GM11168 (cell line): ENCODE results near the gene RDH13.
"Not testable (repeated sequence)": the region's sequence is repeated elsewhere in the genome, so short reads cannot be mapped to it uniquely, and the experiment has no call there.

Experiments
- in situ Hi-C: fragments of 300-500 bp; cut with MboI; formaldehyde crosslinking; loops from one replicate; pipeline ENCODE4 v1.12.0; 2022; ENCODE audit warnings: low sequenced_read_pairs; ENCODE audit not compliant: unreplicated experiment

Gene RDH13, protein sequence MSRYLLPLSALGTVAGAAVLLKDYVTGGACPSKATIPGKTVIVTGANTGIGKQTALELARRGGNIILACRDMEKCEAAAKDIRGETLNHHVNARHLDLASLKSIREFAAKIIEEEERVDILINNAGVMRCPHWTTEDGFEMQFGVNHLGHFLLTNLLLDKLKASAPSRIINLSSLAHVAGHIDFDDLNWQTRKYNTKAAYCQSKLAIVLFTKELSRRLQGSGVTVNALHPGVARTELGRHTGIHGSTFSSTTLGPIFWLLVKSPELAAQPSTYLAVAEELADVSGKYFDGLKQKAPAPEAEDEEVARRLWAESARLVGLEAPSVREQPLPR

DNA sequence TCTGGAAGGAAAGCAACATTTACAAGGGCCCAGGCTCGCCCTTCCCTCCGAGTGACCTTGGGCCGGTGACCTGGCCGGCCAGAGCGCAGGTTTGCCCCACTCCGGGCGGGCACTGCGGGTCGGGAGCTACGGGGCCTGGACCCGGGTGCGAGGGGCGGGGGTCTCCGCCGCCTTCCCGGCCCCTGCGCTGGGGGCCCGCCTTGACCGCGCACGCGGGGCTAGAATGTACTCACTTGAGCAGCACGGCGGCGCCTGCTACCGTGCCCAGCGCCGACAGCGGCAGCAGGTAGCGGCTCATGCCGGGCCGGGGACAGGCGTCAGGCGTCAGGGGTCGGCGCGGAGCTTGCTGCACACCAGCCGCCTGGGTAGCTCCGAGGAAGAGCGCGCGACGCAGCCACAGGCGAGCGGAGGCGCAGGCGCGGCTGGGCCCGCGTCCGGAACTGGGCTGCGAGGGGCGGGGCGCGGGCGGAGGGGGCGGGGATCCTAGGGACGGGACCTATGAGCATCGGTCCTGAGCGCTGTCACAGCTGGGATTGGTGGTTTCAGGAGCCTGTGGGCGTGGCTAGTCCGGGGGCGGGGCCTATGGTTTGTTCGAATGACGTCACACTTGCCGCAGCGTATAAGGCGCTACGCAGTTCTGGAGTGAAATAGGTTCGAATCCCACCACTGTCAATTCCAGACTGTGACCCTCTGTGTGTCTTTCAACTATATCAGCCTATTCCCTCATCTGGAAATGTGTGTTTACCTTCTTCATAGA lies at the start of gene RDH13:
Gene RDH13, minus strand, starts transcription at position 414 of the 757 bp plus-strand sequence. Its CDS starts 116 bp downstream, at position 298.
- in situ Hi-C loops = no loop called here

DNA sequence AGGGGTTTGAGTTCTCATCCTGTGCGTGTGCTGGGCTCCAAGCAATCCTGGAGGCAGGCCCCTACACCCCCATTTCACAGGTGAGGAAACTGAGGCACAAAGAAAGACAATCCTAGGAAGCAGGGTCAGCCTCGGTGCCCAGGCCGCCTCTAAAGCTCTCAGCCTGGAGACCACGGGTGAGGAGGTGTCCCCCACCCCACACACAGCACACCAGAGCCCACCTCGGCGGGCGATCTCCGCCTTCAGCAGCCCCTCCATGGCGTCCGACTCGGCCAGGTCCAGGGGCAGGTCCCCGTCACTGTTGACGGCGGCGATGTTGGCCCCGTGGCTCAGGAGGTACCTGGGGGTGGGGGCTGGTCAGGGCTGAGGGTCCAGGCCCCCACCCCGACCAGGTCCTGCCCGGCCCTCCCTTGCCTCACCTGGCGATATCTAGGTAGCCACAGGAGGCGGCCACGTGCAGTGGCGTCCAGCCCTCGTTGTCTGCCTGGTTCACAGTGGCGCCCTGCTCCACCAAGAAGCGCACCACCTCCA lies 49.4 kb upstream of the RDH13 start:
- in situ Hi-C loops = no loop called here

- in situ Hi-C loops = no loop called here
These were observed 48.4 kb upstream of the RDH13 start for GRCh38 chr19:55111238-55111831.

DNA sequence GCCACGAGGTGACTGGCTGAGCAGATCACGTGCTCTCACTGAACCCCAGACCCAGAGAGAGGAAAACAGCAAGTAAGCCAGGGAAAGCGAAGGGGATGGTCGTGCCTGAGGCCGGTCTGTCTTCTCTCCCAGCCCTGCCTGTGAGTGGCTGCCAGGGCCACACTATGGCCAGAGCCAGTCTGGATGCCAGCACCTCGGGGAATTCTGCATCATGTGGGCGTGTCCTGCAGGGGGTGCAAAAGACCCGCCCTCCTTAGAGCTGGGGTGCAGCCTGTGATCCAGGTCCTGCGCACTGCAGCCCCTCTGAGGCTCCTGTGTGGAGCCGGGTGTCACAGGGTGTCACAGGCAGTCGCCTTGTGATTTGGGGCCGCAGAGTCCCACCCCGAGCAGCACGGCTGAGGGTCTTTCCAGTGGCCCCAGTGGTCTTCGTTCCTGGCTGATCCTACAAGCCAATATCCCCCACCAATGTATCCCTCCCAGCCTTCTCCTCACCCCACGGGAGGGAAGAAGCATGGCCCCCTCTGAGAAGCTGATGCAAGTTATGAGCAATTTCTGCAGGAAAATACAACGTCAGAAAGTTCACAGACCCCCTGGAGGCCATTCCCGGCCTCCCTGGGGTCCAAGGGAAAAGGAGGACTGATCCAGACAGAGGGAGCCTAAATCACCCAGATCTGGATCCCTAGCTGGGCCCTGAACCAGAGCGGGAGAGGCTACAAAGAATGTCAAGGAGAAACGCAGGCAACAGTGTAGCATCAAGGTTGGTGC lies 46.8 kb upstream of the RDH13 start:
- in situ Hi-C loops = no loop called here

- in situ Hi-C loops = not testable (repeated sequence)
These were observed 44.3 kb upstream of the RDH13 start for GRCh38 chr19:55107252-55107651.

DNA sequence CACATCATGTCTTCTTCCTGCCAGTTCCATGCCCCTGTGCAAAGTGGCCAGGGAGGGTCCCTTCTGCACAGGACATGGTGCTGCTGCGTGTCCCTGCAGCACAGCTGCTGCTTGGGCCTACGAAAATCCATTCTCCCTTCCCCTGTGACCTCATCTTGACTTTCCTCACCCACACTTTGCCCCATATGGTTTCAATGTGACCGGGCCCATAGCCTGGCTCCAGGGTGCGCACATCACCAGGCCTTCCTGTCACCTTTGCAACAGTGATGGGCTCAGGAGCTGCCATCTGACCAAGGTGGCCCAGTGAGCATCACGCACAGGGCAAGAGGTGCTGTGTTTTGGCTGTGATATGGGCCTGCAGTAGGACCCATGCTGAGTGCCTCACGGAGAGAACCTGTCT lies 43.6 kb upstream of the RDH13 start:
- in situ Hi-C loops = no loop called here

GRCh38 chr19:55105237-55105636 lies 42.3 kb upstream of the RDH13 start:
- in situ Hi-C loops = no loop called here

DNA sequence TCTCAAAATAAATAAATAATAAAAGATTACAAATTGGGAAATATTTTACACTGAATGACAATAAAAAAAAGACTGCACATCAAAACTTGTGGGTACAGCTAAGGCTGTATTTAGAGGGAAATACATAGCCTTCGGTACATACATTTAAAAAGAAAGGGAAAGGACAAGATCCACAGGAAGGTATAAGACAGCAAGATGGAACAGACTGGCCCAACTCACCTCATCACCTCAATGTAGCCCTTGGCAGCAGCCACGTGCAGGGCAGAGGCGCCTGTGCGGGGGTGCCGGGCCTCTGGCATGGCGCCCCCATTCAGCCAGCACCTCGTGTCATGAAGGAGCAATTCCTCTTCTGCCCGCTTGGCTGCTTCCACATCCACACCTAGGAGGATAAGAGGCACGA lies 40.2 kb upstream of the RDH13 start:
- in situ Hi-C loops = no loop called here

- in situ Hi-C loops = no loop called here
These were observed 38.3 kb upstream of the RDH13 start for GRCh38 chr19:55101261-55101660.

GRCh38 chr19:55099557-55100506 lies 36.9 kb upstream of the RDH13 start:
- in situ Hi-C loops = no loop called here

DNA sequence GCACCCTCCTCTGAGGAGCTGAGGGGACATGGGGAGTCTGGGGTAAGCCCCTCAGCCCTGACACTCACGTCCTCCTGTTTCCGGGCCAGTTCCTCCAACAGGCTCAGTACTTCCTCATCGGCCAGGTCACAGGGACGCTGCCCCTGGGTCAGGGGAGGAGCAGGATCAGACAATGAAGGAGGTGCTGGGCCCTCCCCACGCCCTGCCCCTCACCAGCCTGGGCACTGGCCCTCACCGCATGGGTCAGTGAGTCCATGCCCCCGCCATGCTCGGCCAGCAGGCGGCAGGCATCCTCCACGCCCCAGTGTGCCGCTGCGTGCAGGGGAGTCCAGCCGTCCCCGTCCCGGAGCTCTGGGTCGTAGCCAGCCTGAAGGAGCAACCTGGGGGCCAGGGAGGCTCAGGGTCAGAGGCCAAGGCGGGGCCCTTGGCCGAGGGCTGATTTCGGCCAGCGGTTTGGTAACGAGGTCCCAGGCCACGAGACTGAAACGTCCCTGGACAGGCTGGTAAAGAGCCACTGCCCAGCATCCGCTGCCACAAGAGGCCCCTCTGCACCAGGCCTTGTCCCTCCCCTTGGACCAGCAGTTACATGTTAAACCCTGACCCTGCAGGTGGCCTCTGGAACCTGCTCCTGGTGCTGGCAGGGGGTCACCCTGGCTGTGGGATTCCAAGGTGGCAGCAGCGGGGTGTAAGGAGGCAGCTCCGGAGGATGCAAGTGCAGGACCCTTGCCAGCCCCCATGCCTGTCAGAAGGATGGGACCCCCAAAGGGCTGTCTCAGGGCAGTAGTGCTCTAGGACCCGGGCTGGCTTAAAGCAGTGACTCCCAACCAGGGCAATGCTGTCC lies 36.0 kb upstream of the RDH13 start:
- in situ Hi-C loops = no loop called here

- in situ Hi-C loops = no loop called here
These were observed 35.1 kb upstream of the RDH13 start for GRCh38 chr19:55097864-55098715.

DNA sequence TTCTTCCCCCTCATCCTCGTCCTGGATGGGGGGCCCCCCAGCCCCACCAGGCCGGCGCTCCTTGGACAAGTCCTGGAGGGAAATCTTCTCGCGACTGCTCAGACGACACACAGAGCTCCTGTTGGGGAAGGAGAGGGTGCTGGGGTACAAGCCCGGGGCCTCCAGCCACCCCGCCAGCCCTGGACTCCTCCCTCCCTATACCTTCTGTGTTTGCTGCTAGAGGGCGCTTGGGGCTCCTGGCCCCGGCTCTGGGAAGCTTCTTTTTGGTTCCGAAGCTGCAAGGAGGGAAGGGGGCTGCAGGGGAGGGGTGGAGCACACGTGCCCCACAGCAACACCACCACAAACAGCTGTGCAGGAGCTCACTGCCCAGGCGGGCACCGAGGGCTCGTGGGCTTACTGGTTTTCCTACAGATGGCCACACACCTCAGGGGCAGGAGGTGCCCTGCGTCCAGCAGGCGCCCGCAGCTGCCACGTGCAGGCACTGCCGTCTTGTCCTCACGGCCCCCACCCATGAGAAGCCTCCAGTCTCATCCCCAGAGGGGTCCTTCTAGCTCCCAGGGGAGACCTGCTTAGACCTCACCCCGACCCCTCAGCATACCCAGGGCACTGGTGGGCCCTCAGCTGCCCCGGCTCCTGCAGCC lies 33.2 kb upstream of the RDH13 start:
- in situ Hi-C loops = no loop called here

DNA sequence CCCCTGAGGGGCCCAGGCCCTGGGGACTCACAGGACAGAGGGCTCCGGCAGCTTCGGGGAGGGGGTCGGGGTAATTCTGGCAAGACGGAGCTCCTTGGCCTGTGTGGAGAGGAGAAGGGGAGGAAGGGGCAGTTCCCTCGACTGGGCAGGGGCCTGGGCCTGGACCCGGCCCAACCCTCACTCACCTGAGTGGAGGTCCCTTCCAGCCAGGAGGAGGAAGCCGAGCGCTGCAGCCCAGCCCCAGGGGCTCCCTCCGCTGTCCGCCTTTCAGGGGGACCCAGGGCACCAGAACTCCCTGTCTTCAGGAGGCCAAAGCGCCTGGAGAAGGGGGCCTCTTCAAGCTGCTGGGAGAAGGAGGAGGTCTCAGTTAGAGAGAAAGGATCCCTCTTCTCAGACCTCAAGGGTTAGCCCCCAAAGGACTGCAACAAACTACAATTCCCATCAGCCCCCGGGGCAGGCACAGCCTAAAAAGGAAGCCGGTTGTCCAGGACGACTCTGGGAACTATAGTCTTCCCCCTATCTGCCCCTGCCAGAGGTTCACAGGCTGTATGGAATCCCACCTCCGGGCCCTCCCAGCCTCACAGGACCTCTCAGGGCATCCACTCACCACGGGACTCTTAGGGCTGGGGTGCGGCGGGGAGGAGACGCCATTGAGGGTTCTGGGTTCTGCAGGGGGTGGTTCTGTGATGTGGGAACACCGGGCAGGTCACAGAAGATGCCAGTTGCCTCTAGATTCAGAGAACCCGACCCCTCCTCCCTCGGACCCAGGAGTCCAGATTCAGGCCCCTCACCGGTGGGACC lies 32.5 kb upstream of the RDH13 start:
- in situ Hi-C loops = no loop called here

GRCh38 chr19:55094456-55095259 lies 31.7 kb upstream of the RDH13 start:
- in situ Hi-C loops = no loop called here
